SU-DHL-6 (cell line): ENCODE results near the gene ZRANB3.

Experiments used
- H2AFZ ChIP-seq: fragments of 200-600 bp; sonication (generic); 2 replicates; pipeline ENCODE4 v1.6.1; 2014; ENCODE audit warnings: low read depth, mild to moderate bottlenecking, moderate library complexity, mixed read lengths, antibody characterized with exemption, low read length; ENCODE audit not compliant: severe bottlenecking
- H3F3A ChIP-seq: fragments of 200-600 bp; shearing (Covaris generic); 2 replicates; pipeline ENCODE4 v1.6.0; 2016; ENCODE audit warnings: antibody characterized with exemption, mild to moderate bottlenecking; ENCODE audit not compliant: insufficient read depth
- H3K27ac ChIP-seq: fragments of 200-600 bp; sonication (generic); 2 replicates; pipeline ENCODE4 v1.5.1; 2016; ENCODE audit warnings: low read depth, mild to moderate bottlenecking, low read length, moderate library complexity, mixed read lengths
- H3K27me3 ChIP-seq: fragments of 200-600 bp; sonication (generic), shearing (Covaris generic); 2 replicates; pipeline ENCODE4 v1.6.0; 2014; ENCODE audit warnings: mild to moderate bottlenecking, low read length
- H3K36me3 ChIP-seq: fragments of 200-600 bp; sonication (generic); 2 replicates; pipeline ENCODE4 v1.6.1; 2014; ENCODE audit warnings: mild to moderate bottlenecking, low read length, mixed read lengths
- H3K4me2 ChIP-seq: fragments of 300-600, 200-600 bp; shearing (Covaris generic), sonication (generic); 2 replicates; pipeline ENCODE4 v1.6.0; 2014; ENCODE audit warnings: low read length, low read depth, mild to moderate bottlenecking; ENCODE audit not compliant: poor library complexity, severe bottlenecking
- H3K4me3 ChIP-seq: fragments of 200-600 bp; sonication (generic); 2 replicates; pipeline ENCODE4 v1.5.1; 2014; ENCODE audit warnings: antibody characterized with exemption, low read length, mild to moderate bottlenecking, mixed read lengths; ENCODE audit not compliant: insufficient read depth, poor library complexity, severe bottlenecking
- H3K79me2 ChIP-seq: fragments of 200-600 bp; sonication (generic); 2 replicates; pipeline ENCODE4 v1.6.1; 2014; ENCODE audit warnings: mild to moderate bottlenecking, low read length, moderate library complexity; ENCODE audit not compliant: insufficient read depth
- H3K9ac ChIP-seq: fragments of 200-600 bp; sonication (generic); 2 replicates; pipeline ENCODE4 v1.7.0; 2014; ENCODE audit warnings: mild to moderate bottlenecking, low read length
- H3K9me2 ChIP-seq: fragments of 200-600 bp; sonication (generic); replicated peaks from 2 replicates; pipeline ENCODE4 v1.6.1; 2014; ENCODE audit warnings: low read length; ENCODE audit not compliant: insufficient read depth
- H3K9me3 ChIP-seq: fragments of 200-600 bp; sonication (generic); 2 replicates; pipeline ENCODE4 v1.6.1; 2014; ENCODE audit warnings: low read length, mixed read lengths; ENCODE audit not compliant: insufficient read depth
- H4K20me1 ChIP-seq: fragments of 200-600 bp; sonication (generic); 2 replicates; pipeline ENCODE4 v1.6.1; 2014; ENCODE audit warnings: low read depth, mild to moderate bottlenecking, antibody characterized with exemption, low read length, moderate library complexity, mixed read lengths
- CTCF ChIP-seq: fragments of 200-600 bp; sonication (generic); IDR thresholded peaks from one replicate; pipeline ENCODE4 v1.5.1; 2017; ENCODE audit warnings: antibody characterized with exemption, mild to moderate bottlenecking, low read length, moderate library complexity; ENCODE audit not compliant: insufficient read depth, poor library complexity, severe bottlenecking
- EZH2phosphoT487 ChIP-seq: fragments of 200-600 bp; sonication (generic), shearing (Covaris generic); conservative IDR thresholded peaks from 2 replicates; pipeline ENCODE4 v1.6.1; 2018; ENCODE audit warnings: mild to moderate bottlenecking, antibody characterized with exemption, low read length, moderate library complexity, mixed read lengths

The ZRANB3 gene

GRCh38 chr2:135563793-135564192, 32.8 kb upstream of the ZRANB3 start:
- Histone ChIP-seq H3F3A (no peaks in the 10 kb centered on the region), H3K36me3 (no peaks in the 10 kb centered on the region), H3K27ac (no peak overlapping the region), H3K79me2 (peaks cover 90% of the 10 kb centered on the region), H4K20me1 (no peaks in the 10 kb centered on the region), H2AFZ (no peak overlapping the region), H3K9ac (no peak overlapping the region), H3K4me3 (no peak overlapping the region), H3K9me3 (no peaks in the 10 kb centered on the region), H3K4me2 (no peak overlapping the region), H3K27me3 (no peaks in the 10 kb centered on the region), H3K9me2 (no peaks in the 10 kb centered on the region)
- TF ChIP-seq CTCF, result no peak
- no peak for TF ChIP-seq EZH2phosphoT487

GRCh38 chr2:135561925-135562324, 30.9 kb upstream of the ZRANB3 start:
- Histone ChIP-seq H3K27me3 (no peaks in the 10 kb centered on the region), H3K36me3 (no peaks in the 10 kb centered on the region), H3K4me2 (no peak overlapping the region), H3K9ac (no peak overlapping the region), H3K9me3 (no peaks in the 10 kb centered on the region), H4K20me1 (0 out of 2 replicates have a peak, but pooled peaks cover 1% of the 10 kb centered on the region), H3K79me2 (peaks cover 91% of the 10 kb centered on the region), H3K9me2 (no peaks in the 10 kb centered on the region), H3K4me3 (no peak overlapping the region), H3K27ac (no peak overlapping the region), H3F3A (no peaks in the 10 kb centered on the region), H2AFZ (no peak overlapping the region)
- TF ChIP-seq EZH2phosphoT487 (no peak), CTCF (no peak)

GRCh38 chr2:135557530-135557929, 26.5 kb upstream of the ZRANB3 start:
- no peak for TF ChIP-seq CTCF
- no peak overlapping the region for H3K27ac ChIP-seq
- H3K27me3 ChIP-seq, result no peaks in the 10 kb centered on the region
- no peak overlapping the region for H2AFZ ChIP-seq
- H3K4me3 ChIP-seq, result no peak overlapping the region
- H3F3A ChIP-seq, result no peaks in the 10 kb centered on the region
- H3K79me2 ChIP-seq, result peaks cover 100% of the 10 kb centered on the region
- no peak overlapping the region for H3K9ac ChIP-seq
- H3K9me3 ChIP-seq, result no peaks in the 10 kb centered on the region
- H3K36me3 ChIP-seq, result no peaks in the 10 kb centered on the region
- peaks cover 11% of the 10 kb centered on the region; the same call in 1 of the 2 replicates for H4K20me1 ChIP-seq
- H3K4me2 ChIP-seq, result no peak overlapping the region
- no peaks in the 10 kb centered on the region for H3K9me2 ChIP-seq
